ENCODE data around the gene SRSF12. TPM values are rescaled to one million over a fixed set of nuclear protein-coding genes. Genes with fewer than 3 reads are reported as not detected.

The SRSF12 gene
- total and polyA plus RNA-seq, 2 donors (not counting 1 experiment from before 2014, with no cell fraction given): not detected

DNA sequence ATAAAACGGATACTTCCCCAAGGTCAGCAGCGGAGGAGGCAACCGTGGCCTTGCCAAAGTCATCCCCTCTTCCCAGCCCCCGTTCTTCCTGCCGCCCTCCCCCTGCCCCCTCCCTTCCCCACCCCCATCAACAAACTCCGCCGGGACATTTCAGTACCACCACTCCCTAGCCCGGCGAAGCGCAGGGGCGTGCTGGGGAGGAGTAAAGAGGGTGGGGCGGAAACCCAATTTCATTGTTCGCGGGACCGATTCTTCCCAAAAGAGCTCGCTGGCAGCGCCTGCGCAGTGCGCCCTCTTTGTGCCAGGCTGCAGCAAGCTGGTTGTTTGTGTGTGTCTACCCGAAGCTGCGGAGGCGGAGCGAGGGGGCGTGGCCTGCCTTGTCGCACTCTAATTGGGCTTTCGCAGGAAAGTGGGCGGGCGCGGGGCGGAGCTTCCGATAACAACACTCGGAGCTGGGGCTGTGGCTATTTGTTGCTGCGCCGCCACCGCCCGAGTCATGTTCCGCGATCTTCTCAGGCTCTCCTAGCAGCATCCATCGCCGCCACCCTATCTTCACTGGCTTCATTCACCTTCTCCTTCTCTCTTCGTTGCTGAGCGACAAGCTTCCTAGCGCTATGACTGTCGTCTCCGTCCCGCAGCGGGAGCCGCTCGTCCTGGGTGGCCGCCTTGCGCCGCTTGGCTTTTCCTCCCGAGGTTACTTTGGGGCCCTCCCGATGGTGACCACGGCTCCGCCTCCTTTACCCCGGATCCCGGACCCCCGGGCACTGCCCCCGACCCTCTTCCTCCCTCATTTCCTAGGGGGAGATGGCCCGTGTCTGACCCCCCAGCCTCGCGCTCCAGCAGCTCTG lies 37.4 kb downstream of the SRSF12 start, which contains the start of gene PNRC1:
Gene PNRC1, plus strand, starts transcription at position 471 of the 848 bp plus-strand sequence. Its CDS starts 144 bp downstream, at position 615.
- peaks cover 41% of the 10 kb centered on the region for H4K20me1 ChIP-seq (ENCODE audit: control insufficient read depth, insufficient read depth, low read length, poor library complexity, severe bottlenecking)
- H3K27me3 Mint-ChIP-seq: no peaks in the 10 kb centered on the region
- DNase-seq: peak; percentile 100
- H3K4me1 Mint-ChIP-seq: peaks cover 38% of the 10 kb centered on the region
- no peaks in the 10 kb centered on the region for H3K27me3 ChIP-seq (replicated peaks in 1 of 4; ENCODE audit: control extremely low read depth in 1 of 4, control insufficient read depth in 3 of 4, insufficient read depth in 4 of 4, low read length in 3 of 4)
- WGBS (ENCODE audit: insufficient coverage): 1% methylated on average over 54 of the region's 63 CpGs
- peak within 1 kb of the TSS; percentile 99 for H3K27ac ChIP-seq (ENCODE audit: low read length in 2 of 2)
- peaks cover 63% of the 10 kb centered on the region for H3K79me2 ChIP-seq (ENCODE audit: control insufficient read depth, insufficient read depth, low read length)
- TF ChIP-seq, protein P1, sequence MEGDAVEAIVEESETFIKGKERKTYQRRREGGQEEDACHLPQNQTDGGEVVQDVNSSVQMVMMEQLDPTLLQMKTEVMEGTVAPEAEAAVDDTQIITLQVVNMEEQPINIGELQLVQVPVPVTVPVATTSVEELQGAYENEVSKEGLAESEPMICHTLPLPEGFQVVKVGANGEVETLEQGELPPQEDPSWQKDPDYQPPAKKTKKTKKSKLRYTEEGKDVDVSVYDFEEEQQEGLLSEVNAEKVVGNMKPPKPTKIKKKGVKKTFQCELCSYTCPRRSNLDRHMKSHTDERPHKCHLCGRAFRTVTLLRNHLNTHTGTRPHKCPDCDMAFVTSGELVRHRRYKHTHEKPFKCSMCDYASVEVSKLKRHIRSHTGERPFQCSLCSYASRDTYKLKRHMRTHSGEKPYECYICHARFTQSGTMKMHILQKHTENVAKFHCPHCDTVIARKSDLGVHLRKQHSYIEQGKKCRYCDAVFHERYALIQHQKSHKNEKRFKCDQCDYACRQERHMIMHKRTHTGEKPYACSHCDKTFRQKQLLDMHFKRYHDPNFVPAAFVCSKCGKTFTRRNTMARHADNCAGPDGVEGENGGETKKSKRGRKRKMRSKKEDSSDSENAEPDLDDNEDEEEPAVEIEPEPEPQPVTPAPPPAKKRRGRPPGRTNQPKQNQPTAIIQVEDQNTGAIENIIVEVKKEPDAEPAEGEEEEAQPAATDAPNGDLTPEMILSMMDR (IDR thresholded peaks at IDR 0.05): no peak
- no peak for TF ChIP-seq EZH2 (IDR thresholded peaks at IDR 0.05; ENCODE audit: borderline replicate concordance, insufficient read depth, low read depth, low read length, poor library complexity, severe bottlenecking)
- peak within 1 kb of the TSS; percentile 81 to 100 (median 98) for H3K4me3 ChIP-seq (ENCODE audit: control extremely low read depth in 1 of 5, extremely low read depth in 1 of 5, insufficient read depth in 1 of 5, low read depth in 2 of 5, low read length in 4 of 5)
- ChIA-PET POLR2A (interaction anchor here (0.6 to 3.1 kb wide), 17 partner anchors 10 to 1378 kb away, joined by 3 to 40 read pairs (median 5); partner anchors contain the start of genes AKIRIN2, LYRM2, PM20D2 and RNGTT), CTCF (interaction anchor here (0.6 to 6.4 kb wide), 11 partner anchors 37 to 291 kb away, joined by 3 to 33 read pairs (median 4); partner anchors contain the start of genes PM20D2, RNGTT, SRSF12 and UBE2J1)
- H3K4me2 ChIP-seq (replicated peaks; ENCODE audit: low read depth, low read length, poor library complexity, severe bottlenecking): peak within 1 kb of the TSS; percentile 83
- H3K4me3 Mint-ChIP-seq: peak within 1 kb of the TSS; percentile 99
- peak within 1 kb of the TSS; percentile 85 for H2AFZ ChIP-seq (ENCODE audit: insufficient read depth, low read depth, low read length, poor library complexity, severe bottlenecking)
- intact Hi-C loops (cut with micrococcal nuclease): loop anchor here (1.0 to 10.0 kb wide), 8 partner anchors 66 to 1926 kb away; partner anchors contain the start of genes AKIRIN2, CASP8AP2, PM20D2 and RNGTT
- no peaks in the 10 kb centered on the region for H3K9me3 Mint-ChIP-seq (ENCODE audit: insufficient read depth)
- H3K27ac Mint-ChIP-seq: peak within 1 kb of the TSS; percentile 98
- peaks cover 0 to 33% of the 10 kb centered on the region in 2 experiments for H3K36me3 ChIP-seq (replicated peaks in 1 of 2; ENCODE audit: control extremely low read depth in 1 of 2, control insufficient read depth in 1 of 2, extremely low read depth in 1 of 2, insufficient read depth in 2 of 2, low read length in 1 of 2)
- peak; percentile 76 for ATAC-seq (ENCODE audit: low read depth)
- H3K4me1 ChIP-seq (ENCODE audit: control insufficient read depth in 2 of 2, insufficient read depth in 2 of 2, low read length in 2 of 2): peaks cover 25 to 29% of the 10 kb centered on the region in 2 donors
- no peaks in the 10 kb centered on the region for H3K9me3 ChIP-seq (ENCODE audit: control extremely low read depth in 1 of 3, control insufficient read depth in 2 of 3, insufficient read depth in 1 of 3, low read length in 2 of 3)
- H3K9ac ChIP-seq (ENCODE audit: low read length): peak within 1 kb of the TSS; percentile 100
